ENCODE data around the gene UBQLN3. TPM values are rescaled to one million over a fixed set of nuclear protein-coding genes. Genes with fewer than 3 reads are reported as not detected.

The UBQLN3 gene
- total RNA-seq, 1 experiment from 2014 or later = not detected

GRCh38 chr11:5488798-5489399, 20.9 kb downstream of the UBQLN3 start:
- H3K4me3 ChIP-seq (ENCODE audit: low read depth in 2 of 2, low read length in 2 of 2) = no peak overlapping the region
- ChIA-PET CTCF (no interaction called here), POLR2A (no interaction called here)
- no peaks in the 10 kb centered on the region for H3K36me3 ChIP-seq (ENCODE audit: control insufficient read depth, insufficient read depth, low read length)
- H3K27ac ChIP-seq (ENCODE audit: low read length) = no peak overlapping the region
- ATAC-seq (no peak), DNase-seq (ENCODE audit: low read depth, low spot score) (no peak)
- H3K27me3 ChIP-seq (ENCODE audit: control insufficient read depth, insufficient read depth, low read length) = peaks cover 8% of the 10 kb centered on the region
- no peaks in the 10 kb centered on the region for H3K4me1 ChIP-seq (ENCODE audit: control insufficient read depth, insufficient read depth, low read length)
- intact Hi-C loops (cut with micrococcal nuclease; ENCODE audit: unreplicated experiment) = no loop called here
- TF ChIP-seq CTCF (IDR thresholded peaks at IDR 0.05) (no peak), SIN3A (IDR thresholded peaks at IDR 0.05; ENCODE audit: borderline replicate concordance, insufficient read depth, low read depth, low read length) (no peak), TCF7L2 (IDR thresholded peaks at IDR 0.05; ENCODE audit: low read depth, low read length) (no peak), POLR2AphosphoS5 (IDR thresholded peaks at IDR 0.05; ENCODE audit: low read depth, low read length) (no peak), REST (IDR thresholded peaks at IDR 0.05; ENCODE audit: insufficient read depth in 1 of 2, low read depth in 2 of 2, low read length in 1 of 2) (no peak)
- no TSS peak for BruUV-seq (replicated peaks)
- in situ Hi-C loops (cut with HindIII; ENCODE audit: low pct_unique_long_range_greater_than_20kb, low sequenced_read_pairs) = no loop called here
- no peaks in the 10 kb centered on the region for H3K9me3 ChIP-seq (ENCODE audit: control insufficient read depth, insufficient read depth, low read depth, low read length)

- POLR2A ChIA-PET = no interaction called here
- no peak for ATAC-seq
- Histone ChIP-seq H3K27me3 (ENCODE audit: control insufficient read depth, insufficient read depth, low read length) (peaks cover 8% of the 10 kb centered on the region), H3K36me3 (ENCODE audit: control insufficient read depth, insufficient read depth, low read length) (no peaks in the 10 kb centered on the region), H3K9me3 (ENCODE audit: control insufficient read depth, insufficient read depth, low read depth, low read length) (no peaks in the 10 kb centered on the region), H3K4me3 (ENCODE audit: low read depth in 2 of 2, low read length in 2 of 2) (no peak within 1 kb of the TSS), H3K27ac (ENCODE audit: low read length) (no peak within 1 kb of the TSS), H3K4me1 (ENCODE audit: control insufficient read depth, insufficient read depth, low read length) (no peaks in the 10 kb centered on the region)
- intact Hi-C loops (cut with micrococcal nuclease; ENCODE audit: unreplicated experiment) = no loop called here
- TF ChIP-seq SIN3A (IDR thresholded peaks at IDR 0.05; ENCODE audit: borderline replicate concordance, insufficient read depth, low read depth, low read length) = no peak
- TF ChIP-seq POLR2AphosphoS5 (IDR thresholded peaks at IDR 0.05; ENCODE audit: low read depth, low read length) = no peak
- TF ChIP-seq CTCF (IDR thresholded peaks at IDR 0.05) = no peak
- no peak for TF ChIP-seq REST (IDR thresholded peaks at IDR 0.05; ENCODE audit: insufficient read depth in 1 of 2, low read depth in 2 of 2, low read length in 1 of 2)
- TF ChIP-seq TCF7L2 (IDR thresholded peaks at IDR 0.05; ENCODE audit: low read depth, low read length) = no peak
- CTCF ChIA-PET = no interaction called here
- BruUV-seq (replicated peaks) = no TSS peak
- in situ Hi-C loops (cut with HindIII; ENCODE audit: low pct_unique_long_range_greater_than_20kb, low sequenced_read_pairs) = no loop called here
- DNase-seq (ENCODE audit: low read depth, low spot score) = no peak
Observed at GRCh38 chr11:5488385-5488784, 21.4 kb downstream of the UBQLN3 start, which contains the start of gene OR52D1. TSS of gene OR52D1 (plus strand) at chr11:5488685. CDS start at chr11:5488707, 22 bp downstream.

All from Panc1 (cell line).